Activated CD8-positive, alpha-beta memory T cell treated with anti-CD3 and anti-CD28 coated beads, Interleukin-2, amount 50 U/mL, for 4 hours (primary cell): ENCODE measurements around the gene RAD18.

Experiments
- DNase-seq: peaks from one replicate; pipeline ENCODE4 v3.0.0-alpha.2; 2020

Gene RAD18

DNA sequence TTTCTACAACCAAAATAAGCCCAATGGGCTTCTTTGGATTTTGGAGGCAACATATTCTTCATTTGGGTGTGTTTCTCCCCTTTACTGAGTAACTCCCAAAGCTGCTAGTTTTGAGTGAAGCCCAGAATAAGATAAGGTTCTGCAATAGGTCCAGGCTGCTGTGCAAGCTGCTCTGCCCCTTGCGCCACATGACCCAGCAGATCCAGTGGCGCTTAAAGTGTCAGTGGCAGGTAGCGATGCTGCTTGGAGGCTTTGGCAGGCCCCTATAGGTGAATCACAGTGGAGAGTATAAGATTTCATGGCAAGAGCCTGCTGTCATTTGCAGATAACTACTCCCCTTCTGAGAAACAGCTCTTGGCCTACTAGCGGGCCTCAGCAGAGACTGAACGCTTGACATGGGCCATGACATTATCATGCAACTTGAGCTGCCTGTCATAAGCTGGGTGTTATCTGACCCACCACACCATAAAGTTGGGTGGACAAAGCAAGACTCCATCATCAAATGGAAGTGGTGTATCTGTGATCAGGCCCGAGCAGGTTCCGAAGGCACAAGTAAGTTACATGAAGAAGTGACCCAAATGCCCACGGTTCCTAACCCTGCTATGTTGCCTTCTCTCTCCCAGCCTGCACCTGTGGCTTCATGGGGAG lies 105.4 kb downstream of the RAD18 start:
- DNase-seq: no peak

DNA sequence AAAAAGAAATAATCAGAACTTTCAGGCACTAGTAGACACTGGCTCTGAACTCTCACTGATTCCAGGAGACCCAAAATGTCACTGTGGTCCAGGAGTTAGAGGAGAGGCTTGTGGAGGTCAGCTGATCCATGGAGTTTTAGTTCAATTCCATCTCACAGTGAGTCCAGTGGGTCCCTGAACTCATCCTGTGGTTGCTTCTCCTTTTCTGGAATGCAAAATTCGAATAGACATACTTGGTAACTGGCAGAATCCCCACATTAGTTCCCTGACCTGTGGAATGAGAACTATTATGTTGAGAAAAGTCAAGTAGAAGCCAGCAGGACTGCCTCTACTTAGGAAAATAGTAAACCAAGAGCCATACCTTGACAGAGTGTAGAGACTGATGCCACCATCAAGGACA lies 106.6 kb downstream of the RAD18 start:
- DNase-seq: no peak

GRCh38 chr3:8856071-8856470 lies 107.2 kb downstream of the RAD18 start:
- DNase-seq: no peak

DNA sequence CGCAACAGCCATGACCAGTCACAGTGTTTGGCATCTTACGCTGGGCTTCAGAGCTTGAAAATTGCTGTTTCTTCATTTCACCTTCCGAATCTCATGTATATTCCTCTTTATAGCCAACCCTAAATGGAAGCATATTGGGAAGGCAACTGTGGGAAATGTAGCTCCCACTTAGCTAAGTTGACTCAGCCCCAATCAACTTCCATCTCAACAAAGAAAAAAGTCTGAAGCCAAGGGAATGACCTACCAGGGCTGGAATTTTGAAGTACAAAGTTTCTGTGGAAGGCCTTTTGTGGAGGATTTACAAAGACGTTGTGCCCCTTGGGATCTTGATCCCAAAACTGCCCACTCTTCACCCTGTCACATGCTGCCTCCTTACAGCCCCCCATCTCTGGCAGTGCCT lies 108.6 kb downstream of the RAD18 start:
- DNase-seq: no peak

DNA sequence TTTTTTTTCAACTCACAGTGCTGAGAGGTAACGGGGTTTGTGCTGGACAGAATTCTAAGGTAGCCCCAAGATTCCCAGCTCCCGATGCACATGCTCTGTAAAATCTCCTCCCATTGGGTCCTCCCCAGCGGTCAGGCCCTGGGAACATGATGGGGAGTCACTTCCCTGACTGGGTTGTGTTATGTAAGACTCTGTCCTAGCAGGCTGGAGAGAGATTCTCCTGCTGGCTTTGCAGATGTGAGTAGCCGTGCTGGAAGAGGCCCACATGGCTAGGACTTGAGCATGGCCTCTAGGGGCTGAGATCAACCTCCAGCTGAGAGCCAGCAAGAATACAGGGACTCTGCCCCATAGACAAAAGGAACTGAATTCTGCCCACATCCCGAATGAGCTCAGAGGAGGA lies 110.2 kb downstream of the RAD18 start:
- no peak for DNase-seq

DNA sequence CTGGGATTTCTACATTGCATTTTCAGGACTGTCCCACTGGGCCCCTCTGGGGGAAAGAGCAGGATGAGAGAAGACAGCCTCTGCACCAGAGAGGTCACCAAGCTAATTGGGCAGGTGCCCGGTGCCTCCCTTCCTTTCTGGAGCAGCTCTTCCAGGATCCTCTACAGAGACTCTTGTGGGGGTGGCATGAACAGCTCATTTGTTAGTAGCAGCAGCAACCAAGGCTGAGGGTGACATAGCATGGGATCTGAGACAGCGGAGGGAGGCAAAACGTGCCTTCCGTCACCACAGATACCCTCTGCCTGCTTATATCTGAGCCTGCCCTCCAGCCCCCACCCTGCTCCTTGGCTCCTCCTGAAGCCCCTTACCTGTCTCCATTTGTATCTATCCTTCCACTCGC lies 110.8 kb downstream of the RAD18 start:
- no peak for DNase-seq

GRCh38 chr3:8851703-8852102 lies 111.6 kb downstream of the RAD18 start:
- no peak for DNase-seq

DNA sequence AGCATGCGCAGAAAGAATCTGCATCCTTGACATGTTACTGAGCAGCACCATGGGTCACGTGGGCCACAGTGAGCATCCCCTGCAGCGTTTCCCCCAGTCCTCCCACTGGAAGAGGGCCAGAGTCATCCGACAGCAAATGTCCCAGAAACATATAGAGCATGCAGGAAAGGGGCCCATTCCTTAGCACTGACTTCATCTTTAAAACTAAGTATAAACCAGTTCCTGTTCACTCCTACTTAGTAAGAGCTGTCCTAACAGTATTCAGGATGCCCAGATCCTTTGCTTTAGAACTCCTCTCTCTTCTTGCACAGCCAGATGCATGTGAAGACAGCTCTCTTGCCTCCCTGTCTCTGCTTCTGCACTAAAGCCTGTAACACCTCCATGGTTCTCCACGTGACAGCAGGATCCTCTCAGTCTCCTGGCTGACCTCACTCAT lies 114.6 kb downstream of the RAD18 start:
- no peak for DNase-seq

DNA sequence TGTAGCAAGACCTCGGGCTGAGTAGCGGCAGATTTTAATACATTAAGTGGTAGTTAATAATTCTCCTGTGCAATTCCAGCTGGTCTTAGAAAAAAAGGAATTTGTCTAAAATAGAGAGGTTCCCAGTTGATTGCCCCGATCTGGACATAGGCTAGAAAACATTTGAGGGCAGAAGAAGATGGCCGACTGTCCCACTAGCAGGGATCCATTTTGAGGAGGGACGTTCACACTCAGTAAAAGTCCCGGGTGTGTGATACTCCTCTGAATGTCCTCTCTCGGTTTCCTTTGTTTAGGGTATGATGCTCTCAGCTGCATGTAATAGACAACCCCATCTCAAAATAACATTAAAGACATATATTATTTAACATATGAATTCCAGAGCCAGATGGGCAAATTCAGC lies 116.0 kb downstream of the RAD18 start:
- DNase-seq: no peak

- no peak for DNase-seq
Measured at GRCh38 chr3:8846176-8846575, 117.1 kb downstream of the RAD18 start.

- no peak for DNase-seq
Measured at GRCh38 chr3:8845641-8846040, 117.6 kb downstream of the RAD18 start.

GRCh38 chr3:8843347-8843746 lies 119.9 kb downstream of the RAD18 start:
- no peak for DNase-seq

GRCh38 chr3:8842293-8842692 lies 121.0 kb downstream of the RAD18 start:
- DNase-seq: no peak

DNA sequence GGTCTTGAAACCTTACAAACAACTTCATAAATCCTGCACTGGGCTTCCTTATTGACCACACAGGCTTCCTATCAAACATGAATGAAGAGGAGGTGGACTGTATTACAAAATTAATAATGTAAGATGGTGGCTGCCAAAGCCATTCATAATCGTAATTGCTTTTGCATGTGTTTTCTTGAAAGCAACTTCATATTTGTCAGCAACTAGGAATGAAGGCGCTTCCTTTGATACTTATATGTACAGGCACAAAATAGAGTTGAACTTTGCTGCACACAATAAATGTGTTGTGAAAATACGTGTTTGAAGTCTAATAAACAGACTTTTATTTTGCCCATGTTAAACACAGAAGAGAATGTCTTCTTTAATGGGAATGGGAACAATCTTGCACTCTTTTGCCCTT lies 121.8 kb downstream of the RAD18 start:
- no peak for DNase-seq

DNA sequence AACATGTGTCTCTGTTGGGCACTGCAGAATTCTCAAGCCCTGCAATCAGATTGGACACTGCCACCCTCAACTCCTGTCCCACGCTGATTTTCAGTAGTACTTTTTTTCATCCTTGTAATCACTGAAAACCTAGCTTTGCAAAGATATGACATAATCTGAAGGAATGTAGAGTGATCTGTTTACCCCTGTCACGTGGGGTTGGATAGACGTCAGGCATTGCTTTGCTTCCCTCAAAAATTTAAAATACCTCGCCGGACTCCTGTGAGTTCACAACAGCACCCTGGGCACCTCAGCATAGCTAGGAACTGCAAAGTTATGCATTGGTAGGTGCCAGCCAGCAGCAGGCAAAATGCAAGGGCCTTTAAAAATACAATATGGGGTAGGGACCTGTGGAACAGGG lies 122.7 kb downstream of the RAD18 start:
- no peak for DNase-seq

DNA sequence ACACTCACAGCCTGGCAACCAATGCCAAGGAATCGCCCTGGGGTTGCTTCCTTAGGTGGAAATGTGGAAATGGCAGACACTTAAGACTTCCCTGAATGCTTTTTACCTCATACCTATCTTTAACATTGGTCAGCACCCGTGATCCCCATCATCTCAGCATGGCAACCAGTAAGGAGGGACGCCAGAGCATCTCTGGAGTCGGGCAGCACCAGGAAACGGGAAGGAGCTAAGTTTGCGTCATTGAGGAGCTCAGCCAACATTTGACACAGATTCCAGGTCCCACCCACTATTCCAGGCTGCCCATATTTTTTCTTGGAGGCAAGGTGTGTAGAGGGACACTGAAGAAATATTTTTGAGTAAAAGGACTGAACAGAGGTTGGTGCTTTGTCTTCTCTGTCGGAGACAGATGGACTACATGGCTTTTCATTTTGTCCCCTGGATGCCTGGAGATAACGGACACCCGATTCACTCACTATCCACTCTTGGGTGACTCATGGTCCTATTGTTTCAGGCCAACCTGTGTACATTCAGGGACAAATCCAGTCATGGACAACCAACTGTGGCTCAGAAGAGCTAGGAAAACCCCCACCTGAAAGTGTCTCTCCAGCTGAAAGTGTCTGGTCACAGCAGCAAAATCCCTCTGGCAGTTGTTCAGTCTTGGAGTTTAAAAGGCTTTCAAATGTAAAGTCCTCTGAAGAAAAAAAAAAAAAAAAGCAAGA lies 123.5 kb downstream of the RAD18 start:
- no peak for DNase-seq

GRCh38 chr3:8838765-8839423 lies 124.4 kb downstream of the RAD18 start:
- no peak for DNase-seq

DNA sequence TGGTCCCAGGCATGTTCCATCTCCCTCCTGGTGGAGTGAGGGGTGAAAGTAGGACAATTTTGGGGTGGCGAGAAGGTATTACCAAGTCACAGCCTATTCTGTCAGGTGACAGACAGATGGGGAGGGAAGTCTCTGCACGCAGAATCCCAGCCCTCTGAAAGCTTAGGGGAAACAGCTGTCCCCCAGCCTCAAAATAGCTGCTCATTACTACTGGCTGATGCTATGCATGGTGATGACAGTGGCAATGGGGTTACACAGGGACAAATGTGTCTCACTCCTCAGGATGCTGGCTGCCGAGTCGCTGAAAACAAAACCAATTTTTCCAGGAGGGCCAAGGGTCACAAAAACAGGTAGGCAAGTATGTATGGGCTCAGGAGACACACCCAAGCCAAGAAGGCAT lies 125.0 kb downstream of the RAD18 start:
- no peak for DNase-seq

DNA sequence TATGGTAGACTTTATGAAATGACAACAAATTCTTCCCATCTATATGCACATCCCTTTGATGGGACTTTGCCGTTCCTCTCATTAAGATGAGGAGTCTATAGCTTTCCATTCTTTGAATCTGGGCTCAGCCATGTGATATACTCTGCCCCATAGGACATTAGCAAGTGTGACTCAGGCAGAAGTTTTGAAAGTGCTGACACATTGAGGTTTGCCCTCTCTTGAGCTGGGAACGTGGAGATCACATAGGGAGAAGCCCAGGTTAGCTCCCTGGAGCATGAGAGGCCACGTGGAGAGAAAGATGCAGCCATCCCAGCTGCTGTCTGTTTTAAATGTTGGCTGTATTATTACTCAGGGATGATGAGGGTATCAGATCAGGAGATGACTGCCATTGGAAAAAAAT lies 126.1 kb downstream of the RAD18 start:
- no peak for DNase-seq

GRCh38 chr3:8836096-8836495 lies 127.2 kb downstream of the RAD18 start:
- no peak for DNase-seq

DNA sequence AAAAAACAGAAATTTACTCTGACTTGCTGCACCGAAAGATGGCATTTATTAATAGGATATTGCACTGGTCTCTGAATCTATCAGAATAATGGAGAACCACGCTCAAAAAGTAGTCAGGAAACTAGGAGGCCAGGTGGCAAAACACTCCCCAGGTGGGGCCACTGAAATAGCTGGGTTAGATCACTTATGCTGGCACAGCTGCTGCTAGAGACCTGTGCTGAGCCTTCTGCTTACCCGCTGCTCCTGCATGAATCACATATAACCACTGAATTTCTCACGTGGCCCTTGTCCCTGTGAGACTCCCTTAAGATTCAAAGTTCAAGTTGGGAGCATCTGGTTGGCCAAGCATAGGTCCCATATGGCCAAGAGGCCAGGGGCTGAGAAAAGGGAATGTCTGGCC lies 127.9 kb downstream of the RAD18 start:
- DNase-seq: no peak

- DNase-seq: no peak
Measured at GRCh38 chr3:8834974-8835373, 128.3 kb downstream of the RAD18 start.

- DNase-seq: no peak
Measured at GRCh38 chr3:8827641-8828040, 135.6 kb downstream of the RAD18 start.
